Measurements from ENCODE around the gene MAL. TPM values are rescaled to one million over a fixed set of nuclear protein-coding genes. Genes with fewer than 3 reads are reported as not detected.

The MAL gene
- total RNA-seq, 1 experiment from 2014 or later, result 0.80 TPM

GRCh38 chr2:94993176-94994062 is 32.1 kb upstream of the MAL start:
- no peak for DNase-seq
- no peaks in the 10 kb centered on the region; the same call in none of the 2 replicates for H3K27me3 ChIP-seq (ENCODE audit: control insufficient read depth, insufficient read depth, low read length)
- H3K36me3 ChIP-seq (replicated peaks; ENCODE audit: control insufficient read depth, insufficient read depth, low read length), result no peaks in the 10 kb centered on the region
- no peak overlapping the region for H3K4me3 ChIP-seq (ENCODE audit: insufficient read depth, low read depth, low read length)

GRCh38 chr2:94994063-94994913 is 31.2 kb upstream of the MAL start:
- Histone ChIP-seq H3K36me3 (replicated peaks; ENCODE audit: control insufficient read depth, insufficient read depth, low read length) (no peaks in the 10 kb centered on the region), H3K27me3 (ENCODE audit: control insufficient read depth, insufficient read depth, low read length) (no peaks in the 10 kb centered on the region; the same call in none of the 2 replicates), H3K4me3 (ENCODE audit: insufficient read depth, low read depth, low read length) (no peak overlapping the region)
- DNase-seq, result no peak

- Histone ChIP-seq H3K27me3 (ENCODE audit: control insufficient read depth, insufficient read depth, low read length) (no peaks in the 10 kb centered on the region; the same call in none of the 2 replicates), H3K4me3 (ENCODE audit: insufficient read depth, low read depth, low read length) (no peak overlapping the region), H3K36me3 (replicated peaks; ENCODE audit: control insufficient read depth, insufficient read depth, low read length) (no peaks in the 10 kb centered on the region)
- no peak for DNase-seq
These were observed 30.5 kb upstream of the MAL start for GRCh38 chr2:94994914-94995552.

- no peaks in the 10 kb centered on the region for H3K36me3 ChIP-seq (replicated peaks; ENCODE audit: control insufficient read depth, insufficient read depth, low read length)
- no peak for DNase-seq
- H3K4me3 ChIP-seq (ENCODE audit: insufficient read depth, low read depth, low read length), result no peak overlapping the region
- no peaks in the 10 kb centered on the region; the same call in none of the 2 replicates for H3K27me3 ChIP-seq (ENCODE audit: control insufficient read depth, insufficient read depth, low read length)
These were observed 29.8 kb upstream of the MAL start for GRCh38 chr2:94995553-94996304.

- no peak for DNase-seq
- H3K36me3 ChIP-seq (replicated peaks; ENCODE audit: control insufficient read depth, insufficient read depth, low read length), result no peaks in the 10 kb centered on the region
- no peak overlapping the region for H3K4me3 ChIP-seq (ENCODE audit: insufficient read depth, low read depth, low read length)
- no peaks in the 10 kb centered on the region; the same call in none of the 2 replicates for H3K27me3 ChIP-seq (ENCODE audit: control insufficient read depth, insufficient read depth, low read length)
These were observed 29.0 kb upstream of the MAL start for GRCh38 chr2:94996305-94997100.

- peak; percentile 89 for DNase-seq
- H3K27me3 ChIP-seq (ENCODE audit: control insufficient read depth, insufficient read depth, low read length), result no peaks in the 10 kb centered on the region; the same call in 1 of the 2 replicates
- H3K36me3 ChIP-seq (replicated peaks; ENCODE audit: control insufficient read depth, insufficient read depth, low read length), result no peaks in the 10 kb centered on the region
- H3K4me3 ChIP-seq (ENCODE audit: insufficient read depth, low read depth, low read length), result peak overlapping the region; percentile 16; the same call in 1 of the 2 replicates
These were observed 27.3 kb upstream of the MAL start for GRCh38 chr2:94997981-94998930.

GRCh38 chr2:94999431-94999883 is 26.1 kb upstream of the MAL start:
- no peak for DNase-seq
- no peaks in the 10 kb centered on the region for H3K36me3 ChIP-seq (replicated peaks; ENCODE audit: control insufficient read depth, insufficient read depth, low read length)
- H3K4me3 ChIP-seq (ENCODE audit: insufficient read depth, low read depth, low read length), result no peak overlapping the region
- H3K27me3 ChIP-seq (ENCODE audit: control insufficient read depth, insufficient read depth, low read length), result no peaks in the 10 kb centered on the region; the same call in 1 of the 2 replicates

- DNase-seq, result no peak
- no peaks in the 10 kb centered on the region for H3K36me3 ChIP-seq (replicated peaks; ENCODE audit: control insufficient read depth, insufficient read depth, low read length)
- H3K4me3 ChIP-seq (ENCODE audit: insufficient read depth, low read depth, low read length), result no peak overlapping the region
- H3K27me3 ChIP-seq (ENCODE audit: control insufficient read depth, insufficient read depth, low read length), result no peaks in the 10 kb centered on the region; the same call in 1 of the 2 replicates
These were observed 24.4 kb upstream of the MAL start for GRCh38 chr2:95001051-95001562.

- H3K36me3 ChIP-seq (replicated peaks; ENCODE audit: control insufficient read depth, insufficient read depth, low read length), result no peaks in the 10 kb centered on the region
- no peak for DNase-seq
These were observed 23.8 kb upstream of the MAL start for GRCh38 chr2:95001701-95002100.

GRCh38 chr2:95002498-95002897 is 23.0 kb upstream of the MAL start:
- no peak overlapping the region for H3K4me3 ChIP-seq (ENCODE audit: insufficient read depth, low read depth, low read length)
- H3K36me3 ChIP-seq (replicated peaks; ENCODE audit: control insufficient read depth, insufficient read depth, low read length), result no peaks in the 10 kb centered on the region
- H3K27me3 ChIP-seq (ENCODE audit: control insufficient read depth, insufficient read depth, low read length), result no peaks in the 10 kb centered on the region
- DNase-seq, result no peak

More at GRCh38 chr2:95001701-95002100, 23.8 kb upstream of the MAL start:
- H3K4me3 ChIP-seq (ENCODE audit: insufficient read depth, low read depth, low read length), result no peak overlapping the region
- no peaks in the 10 kb centered on the region; the same call in 1 of the 2 replicates for H3K27me3 ChIP-seq (ENCODE audit: control insufficient read depth, insufficient read depth, low read length)

- H3K36me3 ChIP-seq (replicated peaks; ENCODE audit: control insufficient read depth, insufficient read depth, low read length), result no peaks in the 10 kb centered on the region
- no peak for DNase-seq
- H3K27me3 ChIP-seq (ENCODE audit: control insufficient read depth, insufficient read depth, low read length), result no peaks in the 10 kb centered on the region
- no peak overlapping the region for H3K4me3 ChIP-seq (ENCODE audit: insufficient read depth, low read depth, low read length)
These were observed 21.2 kb upstream of the MAL start for GRCh38 chr2:95004287-95004686.

- no peaks in the 10 kb centered on the region for H3K36me3 ChIP-seq (replicated peaks; ENCODE audit: control insufficient read depth, insufficient read depth, low read length)
- no peaks in the 10 kb centered on the region for H3K27me3 ChIP-seq (ENCODE audit: control insufficient read depth, insufficient read depth, low read length)
- peak; percentile 75 for DNase-seq
- H3K4me3 ChIP-seq (ENCODE audit: insufficient read depth, low read depth, low read length), result no peak overlapping the region
These were observed 20.8 kb upstream of the MAL start for GRCh38 chr2:95004711-95005110.
